Measurements from ENCODE around the gene KRT76. TPM values are rescaled to one million over a fixed set of nuclear protein-coding genes. Genes with fewer than 3 reads are reported as not detected.

The KRT76 gene
- total RNA-seq, 1 donor from 2014 or later, result not detected

DNA sequence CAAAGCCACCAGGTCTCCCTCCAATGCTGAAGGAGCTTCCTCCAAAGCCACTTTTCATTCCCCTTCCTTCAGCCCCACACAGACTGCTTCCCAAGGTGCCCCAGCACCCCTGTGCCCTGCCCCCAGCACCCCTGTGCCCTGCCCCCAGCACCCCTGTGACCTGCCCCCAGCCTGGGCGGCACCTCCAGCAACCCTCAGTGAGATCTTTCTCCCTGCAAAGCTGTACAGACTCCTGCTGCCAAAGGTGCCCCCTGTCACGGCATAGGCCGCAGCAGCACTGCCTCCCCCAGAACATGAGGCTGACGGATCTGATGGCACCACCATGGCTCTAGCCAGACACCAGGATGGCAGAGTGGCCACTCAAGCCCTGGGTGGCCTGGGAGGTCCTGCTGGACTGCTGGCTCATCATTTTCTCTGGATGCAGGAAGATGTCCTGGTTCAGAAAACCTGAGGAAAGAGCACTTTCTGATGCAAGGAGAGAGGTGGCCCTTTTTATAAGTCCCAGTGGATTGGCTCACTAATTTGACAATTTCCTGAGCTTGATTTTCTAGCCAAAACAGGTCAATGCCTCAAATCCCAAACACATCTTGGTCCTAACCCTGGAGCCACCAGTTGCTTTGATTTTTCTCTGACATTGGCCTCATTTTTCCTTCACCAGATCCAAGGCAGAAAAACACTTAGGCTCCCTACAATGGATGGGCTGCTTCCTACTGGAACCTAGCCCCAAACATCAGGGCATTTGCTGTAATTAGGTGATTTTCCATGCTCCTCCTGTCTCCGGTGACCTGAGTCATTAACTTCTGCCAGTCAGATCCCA is 41.1 kb downstream of the KRT76 start:
- intact Hi-C loops (cut with micrococcal nuclease), result no loop called here

DNA sequence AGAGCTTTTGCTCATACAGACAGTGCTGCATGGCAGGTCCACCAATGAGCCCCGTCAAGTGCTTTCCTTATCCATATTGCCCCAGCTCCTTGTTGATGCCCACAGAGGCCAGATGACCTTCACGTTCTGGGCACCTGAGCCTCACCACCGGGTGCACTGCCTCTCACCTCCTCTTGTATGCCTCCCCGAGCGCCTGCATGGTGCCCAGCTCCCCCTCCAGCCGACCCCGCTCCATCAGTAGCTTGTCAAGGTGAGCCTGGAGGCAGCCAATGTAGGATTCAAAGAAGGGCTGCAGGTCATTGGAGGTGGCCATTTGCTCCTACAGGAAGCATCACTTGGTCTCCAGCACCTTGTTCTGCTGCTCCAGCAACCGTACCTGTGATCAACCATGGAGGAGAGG is 42.0 kb downstream of the KRT76 start:
- intact Hi-C loops (cut with micrococcal nuclease), result no loop called here

DNA sequence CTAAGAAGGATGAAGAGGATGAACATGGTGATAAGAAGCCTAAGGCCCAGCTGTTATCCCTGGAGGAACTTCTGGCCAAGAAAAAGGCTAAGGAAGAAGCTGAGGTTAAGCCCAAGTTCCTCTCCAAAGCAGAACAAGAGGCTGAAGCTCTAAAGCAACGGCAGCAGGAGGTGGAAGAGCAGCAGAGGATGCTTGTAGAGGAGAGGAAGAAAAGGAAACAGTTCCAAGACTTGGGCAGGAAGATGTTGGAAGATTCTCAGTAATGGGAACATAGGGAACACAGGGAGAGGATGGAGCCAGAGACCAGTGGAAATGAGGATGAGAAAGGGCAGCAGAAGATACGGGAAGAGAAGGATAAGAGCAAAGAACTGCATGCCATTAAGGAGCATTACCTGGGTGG is 46.4 kb downstream of the KRT76 start:
- intact Hi-C loops (cut with micrococcal nuclease), result no loop called here

DNA sequence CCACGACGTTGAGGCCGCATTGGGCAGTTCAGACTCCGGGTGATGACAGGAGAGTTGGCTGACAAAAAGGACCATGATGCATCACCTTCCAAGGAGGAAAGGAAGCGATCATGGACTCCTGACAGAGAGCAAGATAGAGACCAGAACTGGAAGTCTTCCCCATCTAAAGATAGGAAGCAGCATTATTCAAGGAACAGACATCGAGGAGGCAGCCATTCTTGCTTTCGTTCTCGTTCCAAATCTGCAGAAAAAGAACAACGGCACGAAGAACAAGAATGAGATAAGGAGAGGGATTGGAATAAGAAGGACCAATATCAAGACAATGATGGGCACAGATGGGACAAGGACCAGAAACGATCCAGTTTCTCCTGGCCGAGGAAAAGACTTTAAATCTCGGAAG is 46.8 kb downstream of the KRT76 start:
- intact Hi-C loops (cut with micrococcal nuclease), result no loop called here

DNA sequence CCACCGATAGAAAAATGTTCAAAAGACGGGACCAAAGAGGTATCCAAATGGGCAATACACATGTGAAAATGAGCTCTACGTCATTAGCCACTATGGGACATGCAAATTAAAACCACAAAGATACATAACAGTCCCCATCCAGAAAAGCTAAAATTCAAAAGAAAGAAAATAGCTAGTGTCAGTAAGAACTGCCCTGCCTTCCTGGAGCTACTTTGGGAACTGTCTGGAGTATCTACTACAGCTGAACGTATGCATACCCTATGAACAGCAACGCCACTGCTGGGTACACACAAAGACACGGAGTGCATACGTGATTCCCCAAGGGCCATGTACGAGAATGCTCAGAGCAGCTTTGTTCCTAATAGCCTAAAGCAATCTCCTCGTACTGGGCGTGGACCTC is 48.0 kb downstream of the KRT76 start:
- intact Hi-C loops (cut with micrococcal nuclease), result no loop called here

DNA sequence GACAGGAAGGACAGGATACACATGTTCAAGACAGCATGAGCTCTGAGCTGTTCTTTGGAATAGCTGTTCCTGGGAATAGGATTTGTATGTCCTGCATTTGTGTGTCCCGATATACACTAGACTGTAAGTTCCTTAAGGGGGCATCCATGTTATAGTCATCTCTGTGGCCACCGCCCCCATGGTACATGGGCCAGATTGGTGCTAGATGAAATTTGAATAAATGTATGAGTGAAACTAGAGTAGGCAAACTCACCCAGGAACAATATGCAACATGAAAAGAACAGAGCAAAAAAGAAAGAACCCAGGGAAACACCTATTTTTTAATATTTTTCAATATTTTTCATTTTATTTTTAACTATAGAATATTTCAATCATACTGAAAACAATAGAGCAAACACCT is 48.8 kb downstream of the KRT76 start:
- intact Hi-C loops (cut with micrococcal nuclease), result no loop called here

DNA sequence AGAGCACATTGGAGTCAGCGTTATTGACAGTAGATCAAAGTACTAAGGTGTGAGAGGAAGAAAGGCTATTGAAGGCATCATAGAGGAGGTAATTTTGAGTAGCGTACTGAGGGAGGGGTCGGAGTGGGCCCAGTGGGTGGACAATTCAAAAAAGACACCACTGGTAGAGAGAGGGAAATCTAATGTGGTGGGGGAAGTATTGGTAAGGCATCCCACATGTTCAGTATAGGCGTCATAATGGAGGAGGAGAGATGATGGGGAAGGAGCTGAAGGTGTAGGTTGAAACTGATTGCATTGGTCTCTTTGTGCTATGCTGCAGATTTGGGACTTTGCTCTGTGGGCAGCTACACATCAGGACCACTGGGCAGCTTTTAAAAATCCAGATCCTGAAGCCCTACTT is 50.1 kb downstream of the KRT76 start:
- intact Hi-C loops (cut with micrococcal nuclease), result no loop called here

DNA sequence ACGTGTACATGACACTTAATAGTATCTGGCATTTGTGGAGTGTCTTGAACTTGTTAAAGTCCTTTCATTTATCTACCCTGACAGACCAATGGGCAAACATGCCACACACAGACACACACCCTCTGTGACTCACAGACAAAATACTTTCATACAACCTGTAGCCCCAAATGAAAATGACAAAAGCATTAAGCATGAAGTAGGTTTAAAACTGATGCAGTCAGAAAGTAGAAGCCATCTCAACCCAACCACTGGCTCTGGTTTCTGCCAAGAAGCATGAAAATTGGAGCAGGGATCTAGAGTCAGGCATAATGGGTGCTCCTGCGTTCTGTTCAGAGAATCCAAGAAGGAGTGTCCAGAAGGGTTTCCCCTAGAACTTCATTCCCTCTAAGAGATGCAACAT is 50.7 kb downstream of the KRT76 start:
- intact Hi-C loops (cut with micrococcal nuclease), result no loop called here

DNA sequence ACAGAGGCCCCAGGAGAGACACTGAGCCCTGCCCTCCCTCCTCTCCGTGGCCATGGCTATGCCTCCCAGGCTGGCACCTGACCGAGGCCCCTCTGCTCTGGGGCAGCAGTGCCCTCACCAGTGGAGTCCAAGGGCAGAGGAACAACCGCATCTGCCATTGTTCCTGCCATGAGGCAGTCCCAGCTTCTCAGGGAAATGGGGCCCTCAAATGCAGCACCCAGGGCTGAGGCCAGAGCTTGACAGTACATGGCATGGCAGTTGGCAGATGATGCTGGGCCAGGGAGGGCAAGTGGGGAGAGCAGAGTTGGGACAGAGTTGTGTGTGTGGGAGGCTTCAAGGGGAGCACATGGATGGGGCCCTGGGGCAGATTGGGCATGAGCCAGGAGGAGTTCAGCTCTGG is 52.8 kb downstream of the KRT76 start:
- intact Hi-C loops (cut with micrococcal nuclease), result no loop called here

DNA sequence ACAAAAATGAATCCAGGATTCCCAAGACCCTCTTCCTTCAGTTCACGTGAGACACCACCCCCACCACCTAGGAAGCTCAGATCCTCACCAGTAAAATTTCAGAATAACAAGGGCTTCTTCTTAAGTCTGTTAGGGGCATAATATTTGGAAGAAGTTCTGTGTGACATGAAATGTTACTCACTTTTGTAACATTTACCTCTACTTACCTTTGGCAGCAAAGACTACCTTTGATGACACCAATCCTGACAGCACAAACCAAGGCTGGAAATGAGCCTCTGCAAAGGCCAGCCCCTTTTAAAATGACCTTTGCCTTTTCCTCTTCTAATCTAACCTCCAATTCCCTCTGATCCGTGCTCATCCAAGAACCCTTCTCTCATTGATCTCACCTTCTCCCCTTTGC is 54.5 kb downstream of the KRT76 start:
- intact Hi-C loops (cut with micrococcal nuclease), result no loop called here

DNA sequence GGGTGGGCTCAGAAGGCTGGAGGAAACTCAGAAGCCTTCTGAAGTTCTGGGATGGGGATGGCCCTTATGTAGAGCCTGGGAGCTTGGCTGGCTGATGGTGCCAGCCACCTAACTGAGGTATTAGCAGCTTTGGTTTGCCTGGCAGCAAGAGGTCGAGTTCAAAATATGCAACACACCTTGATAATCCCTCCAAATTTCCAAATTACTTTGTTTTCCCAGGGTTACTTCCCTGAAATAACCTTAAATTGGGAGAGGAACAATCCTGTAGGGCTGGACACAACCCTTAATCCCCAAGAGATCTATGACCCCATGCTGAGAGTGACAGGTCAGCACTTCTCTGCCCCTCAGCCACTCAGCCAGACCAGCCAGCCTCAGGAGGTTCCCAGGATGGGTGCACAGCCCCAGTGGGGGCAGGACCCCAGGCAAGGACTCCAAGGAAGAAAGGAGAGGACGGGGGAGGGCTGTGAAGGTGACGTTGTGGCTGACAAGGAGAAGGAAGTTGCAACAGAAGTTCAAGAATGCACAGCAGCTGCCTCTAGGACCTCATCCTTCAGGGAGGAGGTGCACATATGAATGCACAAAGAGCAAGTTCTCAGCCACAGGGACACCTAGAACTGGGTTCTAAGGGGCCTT is 55.2 kb downstream of the KRT76 start:
- intact Hi-C loops (cut with micrococcal nuclease), result no loop called here

DNA sequence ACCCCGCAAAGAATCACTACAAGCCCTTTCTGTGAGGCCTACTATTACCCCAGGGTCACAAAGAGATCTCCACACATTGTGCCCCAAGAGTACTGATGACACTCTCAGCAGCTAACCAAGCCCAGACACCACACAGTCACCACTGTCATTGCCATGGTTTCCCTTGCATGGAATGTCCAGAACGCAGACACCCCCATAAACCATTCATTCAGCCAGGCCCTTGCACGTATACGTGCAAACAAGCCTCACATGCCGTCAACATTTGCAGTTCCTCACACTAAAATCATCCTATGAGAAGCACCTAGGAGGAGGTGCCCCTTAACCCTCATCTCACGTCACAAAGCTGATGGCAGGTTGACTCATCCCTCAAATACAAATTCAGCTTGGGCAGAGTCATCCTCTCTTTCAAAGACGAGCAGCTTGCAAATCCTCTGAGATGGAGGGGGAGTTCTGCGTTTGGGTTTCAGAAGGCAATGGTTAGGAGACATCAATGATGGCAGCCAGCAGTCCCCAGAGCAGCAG is 56.7 kb downstream of the KRT76 start:
- intact Hi-C loops (cut with micrococcal nuclease), result no loop called here

Other genes starting within 250 kb of the KRT76 start
- not detected in 2 replicates for gene KRT71, start 224.2 kb downstream of the KRT76 start, total RNA-seq
- gene KRT74, start 203.5 kb downstream of the KRT76 start, total RNA-seq, result not detected in 2 replicates
- 0.27 and 0.30 TPM in 2 replicates for gene KRT72, start 175.9 kb downstream of the KRT76 start, total RNA-seq
- gene KRT73, start 158.8 kb downstream of the KRT76 start, total RNA-seq, result 0.25 and 0.34 TPM in 2 replicates
- gene KRT2, start 125.1 kb downstream of the KRT76 start, total RNA-seq, result 0.07 and 0.09 TPM in 2 replicates
- gene KRT1, start 96.9 kb downstream of the KRT76 start, total RNA-seq, result 8.1 and 9.2 TPM in 2 replicates
- gene KRT77, start 73.8 kb downstream of the KRT76 start, total RNA-seq, result not detected in 2 replicates
- not detected in 2 replicates for gene KRT3, start 18.8 kb upstream of the KRT76 start, total RNA-seq
- gene KRT4, start 36.8 kb upstream of the KRT76 start, total RNA-seq, result not detected in 2 replicates
- not detected in 2 replicates for gene KRT79, start 57.0 kb upstream of the KRT76 start, total RNA-seq
- gene KRT78, start 71.6 kb upstream of the KRT76 start, total RNA-seq, result not detected in 2 replicates
- 0.39 TPM in 1 of 2 replicates, not detected in the other for gene KRT8, start 127.7 kb upstream of the KRT76 start, total RNA-seq
- 0.75 and 1.2 TPM in 2 replicates for gene KRT18, start 171.8 kb upstream of the KRT76 start, total RNA-seq
- gene EIF4B, start 229.1 kb upstream of the KRT76 start, total RNA-seq, result 383 and 386 TPM in 2 replicates